ENCODE measurements around the gene LMNA. TPM values are rescaled to one million over a fixed set of nuclear protein-coding genes. Genes with fewer than 3 reads are reported as not detected.
"Not testable (repeated sequence)": the region's sequence is repeated elsewhere in the genome, so short reads cannot be mapped to it uniquely, and the experiment has no call there.

The LMNA gene
- total RNA-seq, 1 donor from 2014 or later: 444 TPM

GRCh38 chr1:156162430-156163037 is 48.0 kb downstream of the LMNA start:
- DNase-seq (ENCODE audit: low spot score): no peak

GRCh38 chr1:156163712-156164111 is 49.2 kb downstream of the LMNA start:
- DNase-seq (ENCODE audit: low spot score): no peak

GRCh38 chr1:156164125-156164831 is 49.8 kb downstream of the LMNA start:
- DNase-seq (ENCODE audit: low spot score): no peak

- no peak for DNase-seq (ENCODE audit: low spot score)
Observed at GRCh38 chr1:156165083-156165482, 50.6 kb downstream of the LMNA start.

- DNase-seq (ENCODE audit: low spot score): no peak
Observed at GRCh38 chr1:156167536-156167935, 53.0 kb downstream of the LMNA start.

GRCh38 chr1:156172696-156173470 is 58.4 kb downstream of the LMNA start:
- DNase-seq (ENCODE audit: low spot score): no peak

GRCh38 chr1:156176610-156177210 is 62.2 kb downstream of the LMNA start:
- no peak for DNase-seq (ENCODE audit: low spot score)

- DNase-seq (ENCODE audit: low spot score): no peak
Observed at GRCh38 chr1:156177919-156178654, 63.6 kb downstream of the LMNA start.

- DNase-seq (ENCODE audit: low spot score): no peak
Observed at GRCh38 chr1:156180471-156180870, 66.0 kb downstream of the LMNA start.

GRCh38 chr1:156181391-156181924 is 66.9 kb downstream of the LMNA start:
- DNase-seq (ENCODE audit: low spot score): not testable (repeated sequence)

- DNase-seq (ENCODE audit: low spot score): not testable (repeated sequence)
Observed at GRCh38 chr1:156182010-156182779, 67.7 kb downstream of the LMNA start.

GRCh38 chr1:156186347-156187177 is 72.1 kb downstream of the LMNA start:
- not testable (repeated sequence) for DNase-seq (ENCODE audit: low spot score)

Other genes with a start within 250 kb of the LMNA start
- 29.8 TPM for gene RIT1, start 203.4 kb upstream of the LMNA start, total RNA-seq
- gene KHDC4, start 180.3 kb upstream of the LMNA start, total RNA-seq: 83.8 TPM
- not detected for gene RXFP4, start 173.1 kb upstream of the LMNA start, total RNA-seq
- 104 TPM for gene ARHGEF2, start 136.2 kb upstream of the LMNA start, total RNA-seq
- gene SSR2, start 93.8 kb upstream of the LMNA start, total RNA-seq: 189 TPM
- 40.0 TPM for gene UBQLN4, start 60.9 kb upstream of the LMNA start, total RNA-seq
- gene LAMTOR2, start 59.9 kb upstream of the LMNA start, total RNA-seq: 47.5 TPM
- 182 TPM for gene RAB25, start 53.6 kb upstream of the LMNA start, total RNA-seq
- 1.2 TPM for gene MEX3A, start 32.2 kb upstream of the LMNA start, total RNA-seq
- 49.3 TPM for gene SEMA4A, start 38.9 kb downstream of the LMNA start, total RNA-seq
- 24.7 TPM for gene SLC25A44, start 79.4 kb downstream of the LMNA start, total RNA-seq
- 59.3 TPM for gene PMF1, start 98.3 kb downstream of the LMNA start, total RNA-seq
- 2.2 TPM for gene BGLAP, start 127.5 kb downstream of the LMNA start, total RNA-seq
- 4.4 TPM for gene PAQR6, start 133.3 kb downstream of the LMNA start, total RNA-seq
- 77.5 TPM for gene SMG5, start 168.1 kb downstream of the LMNA start, total RNA-seq
- 26.2 TPM for gene TMEM79, start 169.6 kb downstream of the LMNA start, total RNA-seq
- 47.6 TPM for gene GLMP, start 181.0 kb downstream of the LMNA start, total RNA-seq
- gene VHLL, start 184.6 kb downstream of the LMNA start, total RNA-seq: not detected
- gene CCT3, start 223.6 kb downstream of the LMNA start, total RNA-seq: 209 TPM
- 2.2 TPM for gene TSACC, start 223.8 kb downstream of the LMNA start, total RNA-seq

Measured in ureter (tissue), 1 donor.